Lung (tissue), 13 donors: ENCODE data around the gene ST6GALNAC2. TPM values are rescaled to one million over a fixed set of nuclear protein-coding genes. Genes with fewer than 3 reads are reported as not detected.
A peak's percentile ranks its signal among the peaks of the same experiment; 100 is the strongest.

Experiments used
- ATAC-seq: fragments of 200-7000 bp; cut with Tn5 transposase; one replicate; pipeline ENCODE4 v1.9.1; 2020; ENCODE audit warnings: moderate number of reproducible peaks; ENCODE audit not compliant: insufficient read depth, low FRiP score
- DNase-seq, 3 donors: peaks; one replicate each; pipeline ENCODE4 v3.0.0-alpha.2; 2013 to 2017
- H3K27ac ChIP-seq, 2 donors: one replicate each; pipeline ENCODE4 v1.5.1; 2013; ENCODE audit warnings: mild to moderate bottlenecking in 2 of 2, moderate library complexity in 2 of 2, control low read depth in 1 of 2, inconsistent platforms in 1 of 2, low read depth in 1 of 2, low read length in 1 of 2
- H3K27me3 ChIP-seq, 3 donors: one replicate each; pipeline ENCODE4 v1.5.1; 2013; ENCODE audit warnings: low read length in 2 of 3; ENCODE audit not compliant: control insufficient read depth in 3 of 3, insufficient read depth in 3 of 3
- H3K36me3 ChIP-seq, 4 donors: one replicate each; pipeline ENCODE4 v1.5.1; 2013; ENCODE audit warnings: low read length in 4 of 4, mild to moderate bottlenecking in 1 of 4, moderate library complexity in 1 of 4; ENCODE audit not compliant: control insufficient read depth in 4 of 4, insufficient read depth in 4 of 4
- H3K4me1 ChIP-seq, 5 donors: one replicate each; pipeline ENCODE4 v1.5.1; 2013; ENCODE audit warnings: low read length in 5 of 5, mild to moderate bottlenecking in 2 of 5, moderate library complexity in 1 of 5; ENCODE audit not compliant: control insufficient read depth in 5 of 5, insufficient read depth in 5 of 5
- H3K4me3 ChIP-seq: one replicate; pipeline ENCODE4 v1.5.1; 2013; ENCODE audit warnings: mild to moderate bottlenecking, control low read depth, moderate library complexity
- H3K9ac ChIP-seq, 2 donors: one replicate each; pipeline ENCODE4 v1.5.1; 2013; ENCODE audit warnings: low read length in 2 of 2, control low read depth in 1 of 2; ENCODE audit not compliant: insufficient read depth in 1 of 2
- H3K9me3 ChIP-seq, 4 donors: one replicate each; pipeline ENCODE4 v1.5.1; 2013; ENCODE audit warnings: low read length in 3 of 4, mild to moderate bottlenecking in 1 of 4, moderate library complexity in 1 of 4; ENCODE audit not compliant: control insufficient read depth in 4 of 4, insufficient read depth in 3 of 4
- CTCF ChIP-seq: IDR thresholded peaks from 2 replicates; pipeline ENCODE4 v1.5.1; 2012; ENCODE audit warnings: mild to moderate bottlenecking; ENCODE audit errors: control extremely low read depth, extremely low read depth
- WGBS, 2 donors: extraction: QIAGEN DNeasy Blood & Tissue Kit; methylation state at CpG; one replicate each; pipeline ENCODE4 v1.1.7; 2013; 5-methylcytosine and 5-hydroxymethylcytosine counted together
- polyA plus RNA-seq, 2 donors: library from polyadenylated mRNA; stranded (reverse); fragments of 200-250 nt; gene quantifications; one replicate each; pipeline ENCODE4 v1.2.1, GENCODE V29; 2013
- small RNA-seq: library from RNA; depleted of rRNA; stranded (forward); fragments of <200 nt; gene quantifications from one replicate; pipeline ENCODE3, GENCODE V24; 2014; ENCODE audit warnings: low replicate concordance
- total RNA-seq, 2 donors: library from RNA; depleted of rRNA in 1 of 2; stranded (reverse); fragments of >200 nt in 1 of 2; gene quantifications; one replicate each; pipeline ENCODE4 v1.2.1, GENCODE V29; 2014 to 2021
- donor health status: control.
- donor health status: control.
- donor health status: Bipolar disorder and iron deficiency.
- donor health status: healthy.
- donor health status: DM: yes; HTN: yes; CAD: no.

Gene ST6GALNAC2
- total and polyA plus RNA-seq, 4 donors, result 12.1 to 38.0 (median 18.1) TPM

GRCh38 chr17:76521262-76521661 lies 64.4 kb downstream of the ST6GALNAC2 start:
- ATAC-seq, result no peak

GRCh38 chr17:76519048-76519966 lies 66.4 kb downstream of the ST6GALNAC2 start:
- ATAC-seq (no peak), DNase-seq (peak; percentile 45 to 74 (median 61))
- Histone ChIP-seq H3K9ac (peak overlapping the region in 1 of 2 donors; percentile 13), H3K4me3 (no peak overlapping the region), H3K4me1 (peaks cover 0 to 27% (median 8%) of the 10 kb centered on the region in 5 donors), H3K27ac (no peak overlapping the region), H3K27me3 (no peaks in the 10 kb centered on the region), H3K9me3 (no peaks in the 10 kb centered on the region), H3K36me3 (no peaks in the 10 kb centered on the region)
- TF ChIP-seq CTCF, result no peak
- 78 to 84% methylated on average over 15 of the region's 15 CpGs for WGBS, 2 donors

More at GRCh38 chr17:76521262-76521661, 64.4 kb downstream of the ST6GALNAC2 start:
- no peak for TF ChIP-seq CTCF
- Histone ChIP-seq H3K36me3 (no peaks in the 10 kb centered on the region), H3K27ac (no peak overlapping the region), H3K9me3 (no peaks in the 10 kb centered on the region), H3K4me3 (no peak overlapping the region), H3K4me1 (peaks cover 0 to 28% (median 11%) of the 10 kb centered on the region in 5 donors), H3K9ac (no peak overlapping the region), H3K27me3 (no peaks in the 10 kb centered on the region)
- 93 to 96% methylated on average over 7 of the region's 7 CpGs for WGBS, 2 donors
- DNase-seq, result no peak

GRCh38 chr17:76517638-76518038 lies 68.0 kb downstream of the ST6GALNAC2 start:
- no peaks in the 10 kb centered on the region for H3K36me3 ChIP-seq
- WGBS, 2 donors, result 90 to 94% methylated on average over 11 of the region's 11 CpGs
- DNase-seq (no peak), ATAC-seq (no peak)
- no peak overlapping the region for H3K9ac ChIP-seq
- H3K9me3 ChIP-seq, result no peaks in the 10 kb centered on the region
- TF ChIP-seq CTCF, result no peak
- H3K4me1 ChIP-seq, result peaks cover 0 to 18% (median 8%) of the 10 kb centered on the region in 5 donors
- no peak overlapping the region for H3K4me3 ChIP-seq
- H3K27ac ChIP-seq, result no peak overlapping the region
- H3K27me3 ChIP-seq, result no peaks in the 10 kb centered on the region

Small RNA genes lying within 50 kb of the gene (small RNA-seq; reads per million reads assigned to genes)
- gene AC015802.2 (not detected), gene SNORD1A (not detected), gene SNORD1B (282 reads per million, percentile 99 among the genes with 10 or more reads in this experiment)

Other genes starting within 250 kb of the ST6GALNAC2 start
- gene PRPSAP1, start 231.9 kb downstream of the ST6GALNAC2 start, total RNA-seq, result 10 to 100 TPM; 35.1 to 74.7 TPM
- gene PRPSAP1, start 231.9 kb downstream of the ST6GALNAC2 start, polyA plus RNA-seq, result 10 to 100 TPM; 29.8 to 34.0 TPM
- 10 to 100 TPM; 13.7 to 17.6 TPM for gene SPHK1, start 201.3 kb downstream of the ST6GALNAC2 start, total RNA-seq
- 10 to 100 TPM; 11.0 to 82.4 TPM for gene SPHK1, start 201.3 kb downstream of the ST6GALNAC2 start, polyA plus RNA-seq
- 10 to 100 TPM; 24.3 to 24.6 TPM for gene UBE2O, start 132.7 kb downstream of the ST6GALNAC2 start, total RNA-seq
- gene UBE2O, start 132.7 kb downstream of the ST6GALNAC2 start, polyA plus RNA-seq, result 10 to 100 TPM; 10.8 to 11.1 TPM
- gene AANAT, start 118.3 kb downstream of the ST6GALNAC2 start, total RNA-seq, result under 1 TPM in 1 of 2 donors, not detected in 1; 0.31 TPM
- under 1 TPM in 1 of 2 donors, not detected in 1; 0.10 TPM for gene AANAT, start 118.3 kb downstream of the ST6GALNAC2 start, polyA plus RNA-seq
- 10 to 100 TPM; 22.7 to 56.5 TPM for gene RHBDF2, start 84.4 kb downstream of the ST6GALNAC2 start, total RNA-seq
- 100 to 1,000 TPM in 1 of 2 donors, 10 to 100 TPM in 1; 20.1 to 116 TPM for gene RHBDF2, start 84.4 kb downstream of the ST6GALNAC2 start, polyA plus RNA-seq
- gene CYGB, start 48.2 kb downstream of the ST6GALNAC2 start, total RNA-seq, result 10 to 100 TPM; 15.9 to 20.0 TPM
- gene CYGB, start 48.2 kb downstream of the ST6GALNAC2 start, polyA plus RNA-seq, result 10 to 100 TPM; 21.4 to 30.4 TPM
- 10 to 100 TPM in 1 of 2 donors, 1 to 10 TPM in 1; 3.3 to 11.3 TPM for gene PRCD, start 45.8 kb downstream of the ST6GALNAC2 start, total RNA-seq
- gene PRCD, start 45.8 kb downstream of the ST6GALNAC2 start, polyA plus RNA-seq, result 1 to 10 TPM; 2.0 to 7.9 TPM
- 10 to 100 TPM; 22.5 to 24.9 TPM for gene ST6GALNAC1, start 57.9 kb upstream of the ST6GALNAC2 start, total RNA-seq
- 10 to 100 TPM; 13.9 to 19.3 TPM for gene ST6GALNAC1, start 57.9 kb upstream of the ST6GALNAC2 start, polyA plus RNA-seq
- 100 to 1,000 TPM; 101 to 127 TPM for gene MXRA7, start 125.1 kb upstream of the ST6GALNAC2 start, total RNA-seq
- gene MXRA7, start 125.1 kb upstream of the ST6GALNAC2 start, polyA plus RNA-seq, result 10 to 100 TPM; 60.9 to 65.4 TPM
- 10 to 100 TPM; 25.6 to 34.3 TPM for gene JMJD6, start 140.7 kb upstream of the ST6GALNAC2 start, total RNA-seq
- gene JMJD6, start 140.7 kb upstream of the ST6GALNAC2 start, polyA plus RNA-seq, result 10 to 100 TPM; 23.8 to 52.9 TPM
- gene METTL23, start 141.0 kb upstream of the ST6GALNAC2 start, total RNA-seq, result 10 to 100 TPM; 23.1 to 34.5 TPM
- gene METTL23, start 141.0 kb upstream of the ST6GALNAC2 start, polyA plus RNA-seq, result 10 to 100 TPM; 37.7 to 43.1 TPM
- 100 to 1,000 TPM; 172 to 215 TPM for gene SRSF2, start 151.5 kb upstream of the ST6GALNAC2 start, total RNA-seq
- gene SRSF2, start 151.5 kb upstream of the ST6GALNAC2 start, polyA plus RNA-seq, result 100 to 1,000 TPM; 136 to 251 TPM
- 10 to 100 TPM; 30.5 to 57.5 TPM for gene MFSD11, start 152.3 kb upstream of the ST6GALNAC2 start, total RNA-seq
- 10 to 100 TPM; 12.0 to 19.5 TPM for gene MFSD11, start 152.3 kb upstream of the ST6GALNAC2 start, polyA plus RNA-seq